ENCODE results near the gene GARIN1A.
"Not testable (repeated sequence)": the region's sequence is repeated elsewhere in the genome, so short reads cannot be mapped to it uniquely, and the experiment has no call there.

GARIN1A gene

DNA sequence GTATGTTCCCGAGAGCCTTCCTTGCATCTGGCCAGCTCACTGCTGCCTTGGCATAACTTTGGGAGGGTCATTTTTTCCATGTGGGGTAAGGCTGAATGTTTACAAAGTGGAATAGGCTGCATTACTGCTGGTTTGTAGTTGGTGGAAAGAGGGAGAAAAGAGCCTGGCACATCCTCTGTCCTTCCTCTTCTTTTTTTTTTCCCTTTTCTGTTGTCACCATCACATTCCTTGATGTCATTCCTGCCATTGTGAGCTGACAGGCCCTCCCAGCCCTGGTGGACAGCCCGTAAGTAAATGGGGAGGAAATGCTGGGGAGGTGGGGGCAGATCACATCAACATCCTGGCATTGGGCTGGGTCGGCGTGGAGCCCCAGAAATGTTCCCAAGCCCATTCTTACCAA, at the start of gene GARIN1A:
Gene GARIN1A (plus strand): TSS at position 301 of the 400 bp plus-strand sequence. CDS start 106 bp downstream, outside the sequence.
- no peak for DNase-seq (ENCODE audit: low read depth)

DNA sequence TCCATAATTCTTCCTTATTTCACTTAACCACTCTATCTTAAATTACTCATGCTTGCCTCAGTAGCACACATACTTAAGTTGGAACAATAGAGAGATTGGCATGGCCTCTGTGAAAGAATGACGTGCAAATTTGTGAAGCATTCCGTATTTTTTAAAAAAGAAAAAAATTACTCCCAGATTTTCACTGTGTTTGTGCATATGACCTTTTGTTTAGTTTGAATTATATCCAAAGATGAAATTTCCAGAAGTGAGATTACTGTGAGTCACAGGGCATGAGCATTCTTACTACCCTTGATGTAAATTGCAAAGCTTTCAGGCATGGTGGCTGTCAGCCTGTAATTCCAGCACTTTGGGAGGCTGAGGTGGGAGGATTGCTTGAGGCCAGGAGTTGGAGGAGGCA, 45.0 kb upstream of the GARIN1A start:
- DNase-seq (ENCODE audit: low read depth): not testable (repeated sequence)

DNA sequence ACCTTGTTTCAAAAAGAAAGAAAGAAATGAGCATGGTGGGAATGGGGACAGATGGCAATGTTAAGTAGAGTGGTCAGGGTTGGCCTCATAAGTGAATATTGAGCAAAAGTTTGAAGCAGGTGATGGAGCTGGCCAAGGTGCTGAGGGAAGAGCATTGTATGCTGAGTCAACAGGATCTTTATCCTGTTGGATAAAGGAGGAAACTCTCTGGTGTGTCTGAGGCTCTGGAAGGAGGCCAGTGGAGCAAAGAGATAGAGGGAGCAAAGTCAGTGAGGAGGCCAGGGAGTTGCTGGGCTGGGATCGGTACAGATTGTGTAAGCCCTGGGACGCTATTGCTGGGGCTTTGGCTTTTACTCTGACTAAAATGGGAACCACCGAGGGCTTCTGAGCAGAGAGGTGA, 38.2 kb upstream of the GARIN1A start:
- not testable (repeated sequence) for DNase-seq (ENCODE audit: low read depth)

DNA sequence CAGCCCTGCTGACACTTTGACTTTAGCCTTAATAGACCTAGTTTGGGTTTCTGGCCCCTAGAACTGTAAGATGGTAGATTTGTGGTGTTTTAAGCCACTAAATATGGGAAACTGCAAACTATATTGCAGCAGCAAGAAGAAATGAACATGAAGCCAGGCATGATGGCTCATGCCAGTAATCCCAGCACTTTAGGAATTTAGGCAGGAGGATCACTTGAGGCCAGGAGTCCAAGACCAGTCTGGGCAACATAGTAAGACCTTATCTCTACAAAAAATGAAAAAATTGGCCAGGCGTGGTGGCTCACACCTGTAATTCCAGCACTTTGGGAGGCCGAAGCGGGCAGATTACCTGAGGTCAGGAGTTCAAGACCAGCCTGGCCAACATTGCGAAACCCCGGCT, 26.9 kb upstream of the GARIN1A start:
- DNase-seq (ENCODE audit: low read depth): not testable (repeated sequence)

DNA sequence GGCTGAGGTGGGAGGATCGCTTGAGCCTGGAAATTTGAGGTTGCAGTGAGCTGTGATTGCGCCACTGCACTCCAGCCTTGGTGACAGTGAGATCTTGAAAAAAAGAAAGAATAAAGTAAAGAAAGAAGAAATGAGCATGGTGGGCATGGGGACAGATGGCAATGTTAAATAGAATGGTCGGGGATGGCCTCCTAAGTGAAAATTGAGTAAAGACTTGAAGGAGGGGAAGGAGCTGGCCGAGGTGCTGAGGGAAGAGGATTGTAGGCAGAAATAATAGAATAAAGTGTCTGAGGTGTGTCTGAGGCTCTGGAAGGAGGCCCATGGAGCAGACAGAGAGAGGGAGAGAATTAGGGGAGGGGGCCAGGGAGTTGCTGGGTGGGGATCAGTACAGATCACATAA, 26.2 kb upstream of the GARIN1A start:
- not testable (repeated sequence) for DNase-seq (ENCODE audit: low read depth)

DNA sequence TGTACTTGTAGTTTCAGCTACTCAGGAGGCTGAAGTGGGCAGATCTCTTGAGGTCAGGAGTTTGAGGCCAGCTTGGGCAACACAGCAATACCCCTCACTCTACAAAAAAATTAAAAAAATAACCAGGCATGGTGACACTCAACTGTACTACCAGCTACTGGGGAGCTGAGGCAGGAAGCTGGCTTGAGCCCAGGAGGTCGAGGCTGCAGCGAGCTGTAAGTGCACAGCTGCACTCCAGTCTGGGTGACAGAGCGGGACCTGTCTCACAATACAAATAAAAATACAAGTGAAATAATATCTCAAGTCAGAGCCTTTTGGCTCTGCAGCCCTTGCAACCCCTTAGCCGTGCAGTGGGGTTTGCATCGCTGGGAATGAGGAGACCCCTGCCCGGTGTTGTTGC, 25.2 kb upstream of the GARIN1A start:
- DNase-seq (ENCODE audit: low read depth): not testable (repeated sequence)

DNA sequence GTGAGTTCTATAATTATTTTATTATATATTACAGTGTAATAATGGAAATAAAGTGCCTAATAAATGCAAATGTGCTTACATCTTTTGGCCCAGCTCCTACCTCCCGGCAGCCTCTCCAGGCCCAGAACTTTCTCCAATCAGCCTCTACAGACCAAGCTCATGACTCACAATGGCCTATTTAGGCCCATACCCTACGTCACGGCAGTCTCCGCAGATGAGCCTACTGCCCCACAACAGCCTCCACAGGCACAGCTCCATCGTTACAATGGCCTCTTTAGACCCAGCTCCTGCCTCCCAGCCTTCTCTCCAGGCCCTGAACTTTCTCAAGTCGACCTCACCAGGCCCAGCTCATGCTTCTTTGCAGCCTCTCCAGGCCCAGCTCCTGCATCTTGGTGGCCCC, 21.0 kb upstream of the GARIN1A start:
- not testable (repeated sequence) for DNase-seq (ENCODE audit: low read depth)

DNA sequence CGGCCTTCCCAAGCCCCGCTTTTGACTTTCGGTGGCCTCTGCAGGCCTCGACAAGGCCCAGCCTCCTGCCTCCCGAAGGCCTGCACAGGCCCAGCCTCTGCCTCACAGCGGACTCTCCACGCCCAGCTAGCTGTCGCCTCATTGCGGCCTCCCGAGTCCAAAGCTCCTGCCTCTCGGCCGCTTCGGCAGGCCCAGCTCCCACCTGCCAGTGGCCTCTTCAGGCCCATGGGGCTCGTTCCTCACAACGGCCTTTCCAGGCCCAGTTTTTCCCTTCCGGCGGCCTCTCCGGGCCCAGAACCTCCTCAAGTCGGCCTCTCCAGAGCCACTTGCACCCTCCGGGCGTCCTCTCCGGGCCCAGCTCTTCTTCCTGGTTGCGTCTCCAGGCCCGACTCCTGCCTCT, 19.5 kb upstream of the GARIN1A start:
- DNase-seq (ENCODE audit: low read depth): not testable (repeated sequence)

DNA sequence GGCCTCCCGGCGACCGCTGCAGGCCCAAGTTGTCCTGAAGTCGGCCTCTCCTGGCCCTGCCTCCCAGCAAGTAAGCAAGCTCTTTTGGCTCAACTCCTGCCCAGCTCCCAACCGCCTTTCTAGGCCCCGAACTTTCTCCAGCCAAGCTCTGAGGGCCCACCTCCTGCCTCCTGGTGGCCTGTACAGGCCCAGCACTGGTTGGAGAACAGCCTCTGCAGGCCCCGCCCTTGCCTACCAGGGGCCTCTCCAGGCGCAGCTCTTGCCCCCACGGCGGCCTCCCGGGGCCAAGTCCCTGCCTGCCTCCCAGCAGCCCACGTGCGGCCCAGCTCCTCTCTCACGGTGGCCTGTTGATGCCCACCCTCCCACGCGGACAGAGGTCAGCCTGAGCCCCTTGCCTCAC, 18.9 kb upstream of the GARIN1A start:
- DNase-seq (ENCODE audit: low read depth): not testable (repeated sequence)

DNA sequence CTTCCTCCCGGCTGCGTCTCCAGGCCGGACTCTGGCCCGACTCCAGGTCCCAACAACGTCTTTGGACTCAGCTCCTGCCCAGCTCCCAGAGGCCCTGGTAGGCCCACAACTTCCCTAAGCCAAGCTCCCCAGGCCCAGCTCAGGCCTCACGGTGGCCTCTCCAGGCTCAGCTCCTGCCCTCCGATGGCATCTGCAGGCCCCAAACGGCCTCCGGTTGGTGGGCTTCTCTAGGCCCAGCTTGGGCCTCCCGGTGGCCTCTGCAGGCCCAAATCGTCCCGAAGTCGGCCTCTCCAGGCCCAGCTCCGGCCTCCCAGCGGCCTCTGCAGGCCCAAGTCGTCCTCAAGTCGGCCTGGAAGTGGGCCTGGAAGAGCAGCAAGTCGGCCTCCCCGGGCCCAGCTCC, 18.0 kb upstream of the GARIN1A start:
- not testable (repeated sequence) for DNase-seq (ENCODE audit: low read depth)

DNA sequence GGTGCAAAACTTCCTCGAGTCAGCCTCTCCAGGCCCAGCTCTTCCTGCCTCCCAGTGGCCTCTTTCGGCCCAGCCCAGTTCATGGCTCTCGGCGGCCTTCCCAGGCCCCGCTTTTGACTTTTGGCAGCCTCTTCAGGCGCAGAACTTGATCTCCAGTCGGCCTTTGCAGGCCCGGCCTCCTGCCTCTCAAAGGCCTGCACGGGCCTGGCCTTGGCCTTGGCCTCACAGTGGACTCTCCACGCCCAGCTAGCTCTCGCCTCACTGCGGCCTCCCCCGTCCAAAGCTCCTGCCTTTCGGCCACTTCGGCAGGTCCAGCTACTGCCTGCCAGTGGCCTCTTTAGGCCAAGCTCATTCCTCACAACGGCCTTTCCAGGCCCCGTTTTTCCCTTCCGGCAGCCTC, 17.6 kb upstream of the GARIN1A start:
- not testable (repeated sequence) for DNase-seq (ENCODE audit: low read depth)

DNA sequence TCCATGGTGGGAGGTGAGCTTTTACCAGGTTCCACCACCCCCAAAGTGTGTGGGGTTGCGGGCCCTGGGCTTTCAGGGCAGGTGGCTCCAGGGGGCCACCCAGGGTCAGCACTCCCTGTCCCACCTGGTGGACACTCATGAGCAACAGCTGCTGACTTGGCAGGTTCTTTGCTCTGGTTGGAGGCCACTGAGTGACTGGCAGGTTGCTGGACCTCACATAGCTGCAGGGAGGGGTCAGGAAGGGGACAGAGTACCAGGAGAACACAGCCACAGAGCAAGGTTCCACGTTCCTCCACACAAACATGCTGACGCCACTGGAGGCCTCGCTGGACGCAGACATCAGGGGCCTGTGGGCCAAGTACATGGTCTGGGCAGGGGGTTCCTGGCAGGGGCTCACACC, 13.7 kb upstream of the GARIN1A start:
- not testable (repeated sequence) for DNase-seq (ENCODE audit: low read depth)

DNA sequence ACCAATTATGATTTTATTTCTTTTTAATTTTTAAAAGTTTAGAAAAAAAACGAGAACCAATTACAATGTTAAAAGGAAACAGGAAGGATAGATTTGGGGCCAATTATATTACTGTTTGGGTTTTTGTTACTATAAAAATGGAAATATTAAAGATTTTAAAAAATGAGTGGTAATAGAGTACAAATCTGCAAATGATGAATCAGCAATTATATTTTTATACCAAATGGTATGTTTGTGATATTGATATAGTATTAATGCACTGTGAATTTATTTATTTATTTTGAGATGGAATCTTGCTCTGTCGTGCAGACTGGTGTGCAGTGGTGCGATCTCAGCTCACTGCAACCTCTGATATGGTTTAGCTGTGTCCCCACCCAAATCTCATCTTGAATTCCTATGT, 11.5 kb upstream of the GARIN1A start:
- no peak for DNase-seq (ENCODE audit: low read depth)

DNA sequence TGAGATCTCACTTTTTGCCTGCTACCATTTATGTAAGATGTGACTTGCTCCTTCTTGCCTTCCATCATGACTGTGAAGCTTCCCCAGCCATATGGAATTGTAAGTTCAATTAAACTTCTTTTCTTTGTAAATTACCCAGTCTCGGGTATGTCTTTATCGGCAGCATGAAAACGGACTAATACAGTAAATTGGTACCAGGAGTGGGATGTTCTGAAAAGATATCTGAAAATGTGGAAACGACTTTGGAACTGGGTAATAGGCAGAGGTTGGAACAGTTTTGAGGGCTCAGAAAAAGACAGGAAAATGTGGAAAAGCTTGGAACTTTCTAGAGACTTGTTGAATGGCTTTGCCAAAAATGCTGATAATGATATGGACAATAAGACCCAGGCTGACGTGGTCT, 10.6 kb upstream of the GARIN1A start:
- no peak for DNase-seq (ENCODE audit: low read depth)

DNA sequence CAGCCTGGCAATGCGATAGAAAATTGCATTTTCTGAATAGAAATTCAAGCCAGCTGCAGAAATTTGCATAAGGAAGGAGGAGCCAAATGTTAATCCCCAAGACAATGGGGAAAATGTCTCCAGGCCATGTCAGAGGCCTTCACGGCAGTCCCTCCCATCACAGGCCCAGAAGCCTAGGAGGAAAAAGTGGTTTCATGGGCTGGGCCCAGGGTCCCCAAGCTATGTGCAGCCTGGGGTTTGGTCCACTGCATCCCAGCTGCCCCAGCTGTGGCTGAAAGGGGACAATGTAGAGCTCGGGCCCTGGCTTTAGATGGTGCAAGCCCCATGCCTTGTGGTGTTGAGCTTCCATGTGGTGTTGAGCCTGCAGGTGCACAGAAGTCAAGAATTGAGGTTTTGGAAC, 10.0 kb upstream of the GARIN1A start:
- DNase-seq (ENCODE audit: low read depth): no peak

DNA sequence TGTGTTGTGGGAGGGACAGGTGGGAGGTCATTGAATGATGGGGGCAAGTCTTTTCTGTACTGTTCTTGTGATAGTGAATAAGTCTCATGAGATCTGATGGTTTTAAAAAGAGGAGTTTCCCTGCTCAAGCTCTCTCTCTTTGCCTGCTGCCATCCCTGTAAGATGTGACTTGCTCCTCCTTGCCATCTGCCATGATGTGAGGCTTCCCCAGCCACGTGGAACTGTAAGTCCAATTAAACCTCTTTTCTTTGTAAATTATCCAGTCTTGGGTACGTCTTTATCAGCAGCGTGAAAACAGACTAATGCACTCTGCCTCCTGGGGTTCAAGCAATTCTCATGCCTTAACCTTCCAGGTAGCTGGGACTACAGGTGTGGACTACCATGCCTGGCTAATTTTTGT, 8.9 kb upstream of the GARIN1A start:
- DNase-seq (ENCODE audit: low read depth): not testable (repeated sequence)

DNA sequence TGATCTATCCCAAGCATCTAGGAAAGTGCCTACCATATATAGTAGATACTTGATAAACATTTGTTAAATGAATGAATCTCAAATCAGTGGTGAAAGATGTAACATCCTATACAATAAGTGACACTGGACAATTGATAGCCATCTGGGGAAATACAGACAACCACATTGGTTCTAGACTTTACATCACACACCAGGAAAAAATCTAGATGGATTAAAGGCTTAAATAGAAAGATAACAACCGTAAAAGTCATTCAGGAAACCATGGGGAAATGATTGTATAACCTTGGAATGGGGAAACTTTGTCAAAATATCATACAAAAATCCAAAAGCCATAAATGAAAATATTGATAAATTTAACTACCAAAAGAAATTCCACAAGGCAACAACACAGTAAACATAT, 7.0 kb upstream of the GARIN1A start:
- DNase-seq (ENCODE audit: low read depth): no peak

DNA sequence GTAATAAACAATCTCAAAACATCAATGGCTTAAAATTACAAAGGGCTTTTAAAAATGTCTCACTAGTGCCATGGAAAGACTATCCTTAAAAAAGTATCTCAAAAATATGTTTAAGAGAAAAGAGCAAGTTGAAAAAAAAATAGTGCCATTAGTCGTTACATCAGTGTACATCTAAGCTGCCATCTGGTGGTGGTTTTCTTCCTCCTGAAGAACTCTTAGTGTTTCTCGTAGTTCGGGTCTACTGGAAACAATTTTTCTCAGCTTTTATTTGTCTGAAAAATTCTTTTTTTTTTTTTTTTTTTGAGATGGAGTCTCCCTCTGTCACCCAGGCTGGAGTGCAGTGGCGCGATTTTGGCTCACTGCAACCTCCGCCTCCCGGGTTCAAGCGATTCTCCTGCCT, 5.9 kb upstream of the GARIN1A start:
- DNase-seq (ENCODE audit: low read depth): no peak

DNA sequence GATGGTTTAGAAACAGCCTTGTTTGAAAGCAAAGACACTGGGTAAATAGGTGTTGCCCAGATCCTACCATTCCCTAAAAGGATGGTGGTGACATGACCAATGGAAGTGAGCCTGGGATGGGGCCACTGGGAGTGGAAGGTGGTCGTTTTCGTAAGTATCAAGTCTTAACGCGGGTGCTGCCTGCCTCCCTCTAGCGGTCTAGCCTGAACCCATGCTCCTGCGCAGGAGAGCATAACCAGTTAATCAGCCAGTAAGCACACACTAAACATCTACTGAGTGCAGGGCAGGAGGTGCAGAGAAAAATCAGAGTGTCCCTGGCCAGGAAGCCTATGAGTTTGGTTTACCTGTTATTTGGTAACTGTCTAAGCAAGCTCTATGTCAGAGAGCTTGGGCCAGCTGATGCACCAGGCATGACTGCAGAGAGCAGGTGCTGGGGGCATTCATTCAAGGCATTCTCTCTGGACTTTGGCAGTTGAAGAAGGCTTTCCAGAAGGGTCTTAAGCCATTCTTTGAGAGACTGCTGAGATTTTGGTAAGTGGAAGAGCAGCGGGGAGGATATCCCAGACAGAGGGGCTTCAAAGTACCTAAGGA, 930 bp downstream of the GARIN1A start:
- DNase-seq (ENCODE audit: low read depth): no peak

DNA sequence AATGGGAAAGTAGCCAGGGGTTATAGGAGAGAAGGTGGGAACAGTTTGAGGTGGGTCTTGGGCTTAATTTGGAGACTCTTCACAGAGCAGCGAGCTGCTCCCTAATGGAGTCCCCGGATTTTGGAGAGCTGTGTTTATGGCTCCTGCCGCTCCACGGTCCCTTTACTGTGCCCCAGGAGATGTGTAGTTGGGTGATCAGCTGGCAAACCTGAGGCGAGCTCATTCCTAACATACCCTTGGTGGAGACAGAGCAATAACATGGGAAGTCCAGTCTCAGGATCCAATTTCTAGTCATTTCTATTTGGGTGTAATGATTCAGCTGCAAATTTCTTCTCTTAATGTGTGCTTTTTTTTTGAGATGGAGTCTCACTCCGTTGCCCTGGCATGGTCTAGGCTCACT, 1.5 kb downstream of the GARIN1A start:
- no peak for DNase-seq (ENCODE audit: low read depth)

DNA sequence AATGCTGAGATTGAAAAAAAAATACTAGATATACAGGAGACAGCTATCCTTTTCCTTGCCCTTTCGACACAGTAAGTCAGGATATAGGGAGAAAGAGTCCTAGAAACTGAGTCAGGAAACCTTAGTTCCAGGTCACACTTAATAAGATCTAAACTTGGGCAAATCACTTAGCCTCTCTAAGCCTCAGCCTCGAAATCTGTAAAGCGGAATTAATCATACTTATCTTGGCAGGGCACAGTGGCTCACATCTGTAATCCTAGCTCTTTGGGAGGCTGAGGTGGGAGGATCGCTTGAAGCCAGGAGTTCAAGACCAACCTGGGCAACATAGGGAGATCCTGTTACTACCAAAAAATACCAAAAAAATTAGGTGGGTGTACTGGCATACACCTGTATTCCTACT, 4.6 kb downstream of the GARIN1A start:
- DNase-seq (ENCODE audit: low read depth): no peak

DNA sequence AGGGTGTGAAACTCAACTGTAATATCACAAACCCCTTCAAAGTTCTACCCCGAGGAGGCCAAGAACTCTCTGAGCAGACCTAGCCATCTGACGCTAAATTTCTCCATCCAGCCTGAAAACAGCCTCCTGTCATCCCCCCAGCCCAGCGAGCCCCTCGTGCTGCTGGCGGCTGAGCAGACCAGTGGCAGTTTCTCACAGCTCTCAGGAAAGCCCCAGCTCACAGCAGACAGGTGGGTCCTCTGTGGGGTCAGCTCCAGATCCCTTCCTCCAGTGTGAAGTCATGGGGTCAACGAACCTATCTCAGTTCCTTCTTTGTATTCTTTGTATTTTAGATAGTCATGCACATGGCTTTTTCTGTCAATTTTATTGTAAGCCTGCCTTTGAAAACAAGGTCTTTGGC, 7.8 kb downstream of the GARIN1A start:
- no peak for DNase-seq (ENCODE audit: low read depth)

DNA sequence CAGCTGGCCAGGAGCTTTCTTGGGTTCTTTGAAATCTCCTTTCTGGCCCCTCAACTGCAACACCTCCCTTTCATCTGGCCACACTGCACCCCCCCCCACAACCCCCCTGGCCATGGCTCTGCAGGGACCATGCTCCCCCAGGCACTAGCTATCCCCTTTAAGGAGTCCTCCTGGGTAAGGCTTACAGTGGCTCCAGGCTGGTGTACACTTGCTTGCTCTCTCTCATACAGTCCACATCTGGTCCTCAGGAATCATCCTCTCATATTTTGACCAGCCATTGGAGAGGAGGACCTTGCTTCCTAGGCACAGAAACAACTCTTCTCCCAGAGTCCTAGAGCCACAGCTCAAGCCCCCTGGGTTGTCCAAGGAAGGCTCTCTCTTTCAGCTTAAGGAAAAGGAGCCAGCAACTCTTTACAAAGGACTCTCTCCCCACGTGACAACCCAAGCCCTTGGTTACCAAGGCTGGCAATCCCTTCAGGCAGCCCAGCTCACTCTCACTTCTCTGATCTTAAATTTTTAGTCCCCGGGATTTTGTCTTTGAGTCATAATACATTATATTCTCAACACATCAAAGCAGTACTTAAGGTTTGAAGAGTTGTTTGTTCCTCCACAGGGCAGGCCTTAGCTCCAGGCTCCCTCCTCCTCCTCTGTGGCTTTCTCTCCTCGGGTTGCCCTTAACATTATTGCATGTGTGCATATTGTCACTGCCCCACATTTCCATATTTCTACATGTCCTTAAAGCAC, 9.9 kb downstream of the GARIN1A start:
- no peak for DNase-seq (ENCODE audit: low read depth)

DNA sequence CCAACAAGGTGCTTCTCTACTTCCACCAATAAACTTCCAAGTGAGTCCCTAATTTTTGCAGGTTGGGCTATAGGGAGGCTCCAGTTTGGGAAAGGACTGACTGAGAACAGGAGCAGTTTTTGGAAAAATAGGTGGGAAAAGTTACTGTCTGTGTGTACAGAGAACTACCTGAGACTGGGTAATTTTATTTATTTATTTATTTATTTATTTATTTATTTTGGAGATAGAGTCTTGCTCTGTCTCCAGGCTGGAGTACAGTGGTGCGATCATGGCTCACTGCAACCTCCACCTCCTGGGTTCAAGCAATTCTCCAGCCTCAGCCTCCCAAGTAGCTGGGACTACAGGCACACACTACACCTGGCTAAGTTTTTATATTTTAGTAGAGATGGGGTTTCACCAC, 11.2 kb downstream of the GARIN1A start:
- DNase-seq (ENCODE audit: low read depth): not testable (repeated sequence)
